ENCODE measurements around the gene RAD52.

The RAD52 gene

GRCh38 chr12:913919-914698 is 35.4 kb downstream of the RAD52 start:
- DNase-seq (ENCODE audit: low spot score): peak; percentile 56

- DNase-seq (ENCODE audit: low spot score): no peak
Observed at GRCh38 chr12:912466-913235, 36.8 kb downstream of the RAD52 start.

GRCh38 chr12:911191-911826 is 38.2 kb downstream of the RAD52 start:
- no peak for DNase-seq (ENCODE audit: low spot score)

GRCh38 chr12:910416-910815 is 39.1 kb downstream of the RAD52 start:
- DNase-seq (ENCODE audit: low spot score): no peak

GRCh38 chr12:909861-910260 is 39.6 kb downstream of the RAD52 start:
- no peak for DNase-seq (ENCODE audit: low spot score)

- no peak for DNase-seq (ENCODE audit: low spot score)
Observed at GRCh38 chr12:907413-908185, 41.9 kb downstream of the RAD52 start.

- no peak for DNase-seq (ENCODE audit: low spot score)
Observed at GRCh38 chr12:906062-906585, 43.4 kb downstream of the RAD52 start.

- DNase-seq (ENCODE audit: low spot score): no peak
Observed at GRCh38 chr12:905261-906031, 44.0 kb downstream of the RAD52 start.

GRCh38 chr12:904010-904414 is 45.5 kb downstream of the RAD52 start:
- DNase-seq (ENCODE audit: low spot score): no peak

- DNase-seq (ENCODE audit: low spot score): no peak
Observed at GRCh38 chr12:903055-903454, 46.4 kb downstream of the RAD52 start.

GRCh38 chr12:902581-902980 is 46.9 kb downstream of the RAD52 start:
- no peak for DNase-seq (ENCODE audit: low spot score)

- no peak for DNase-seq (ENCODE audit: low spot score)
Observed at GRCh38 chr12:897386-897785, 52.1 kb downstream of the RAD52 start.

- no peak for DNase-seq (ENCODE audit: low spot score)
Observed at GRCh38 chr12:896031-896430, 53.5 kb downstream of the RAD52 start.

GRCh38 chr12:894226-894625 is 55.3 kb downstream of the RAD52 start:
- DNase-seq (ENCODE audit: low spot score): no peak

GRCh38 chr12:886206-886605 is 63.3 kb downstream of the RAD52 start:
- no peak for DNase-seq (ENCODE audit: low spot score)

GRCh38 chr12:885701-886100 is 63.8 kb downstream of the RAD52 start:
- no peak for DNase-seq (ENCODE audit: low spot score)

- no peak for DNase-seq (ENCODE audit: low spot score)
Observed at GRCh38 chr12:884746-885414, 64.6 kb downstream of the RAD52 start.

- no peak for DNase-seq (ENCODE audit: low spot score)
Observed at GRCh38 chr12:880656-881055, 68.8 kb downstream of the RAD52 start.

GRCh38 chr12:879641-880040 is 69.9 kb downstream of the RAD52 start:
- peak; percentile 34 for DNase-seq (ENCODE audit: low spot score)

GRCh38 chr12:873954-874353 is 75.5 kb downstream of the RAD52 start:
- DNase-seq (ENCODE audit: low spot score): no peak

- DNase-seq (ENCODE audit: low spot score): no peak
Observed at GRCh38 chr12:870378-870777, 79.1 kb downstream of the RAD52 start.
